HepG2 (cell line): ENCODE measurements around the gene FBXW2. TPM values are rescaled to one million over a fixed set of nuclear protein-coding genes. Genes with fewer than 3 reads are reported as not detected.

ENCODE experiments used
- ATAC-seq: fragments of 200-7000 bp; cut with Tn5 transposase; 3 replicates; pipeline ENCODE4 v1.9.1; 2020; ENCODE audit warnings: mild to moderate bottlenecking, moderate library complexity
- BruUV-seq: library from RNA; stranded (reverse); fragments of 400-500 nt; replicated peaks from 2 replicates; lab custom pipeline; 2021; lab: Mats Ljungman, UMichigan
- CTCF ChIA-PET: fragments of 300-600 bp; formaldehyde crosslinking; extraction: SDS; loops from one replicate; lab custom pipeline; 2021; ENCODE audit warnings: low total read pairs, inconsistent platforms, low intra/inter-chr PET ratio; lab: Yijun Ruan, JAX
- POLR2A ChIA-PET: fragments of 350-600 bp; sonication (Branson Sonifier 250); formaldehyde crosslinking; loops from one replicate; lab custom pipeline; 2020; ENCODE audit warnings: antibody characterized with exemption, inconsistent platforms; lab: Yijun Ruan, JAX
- DNase-seq: peaks from one replicate; pipeline ENCODE4 v3.0.0-alpha.2; 2015; ENCODE audit warnings: low spot score
- FAIRE-seq: peaks from 3 replicates; lab custom pipeline; 2011; peaks lifted over from hg19 to GRCh38; lab: Jason Lieb, UNC
- H2AFZ ChIP-seq: one replicate; pipeline ENCODE4 v1.6.1; 2011; ENCODE audit warnings: low read length, inconsistent platforms
- H3K27ac ChIP-seq: fragments of 300-600 bp; 3 replicates; pipeline ENCODE4 v1.8.0; 2011; ENCODE audit warnings: mixed run types, mild to moderate bottlenecking, mixed read lengths, low read length, inconsistent platforms; ENCODE audit not compliant: insufficient read depth; ENCODE audit errors: extremely low read length
- H3K27me3 ChIP-seq, 2 experiments: fragments of 200-600 bp in 1 of 2; 2 replicates in 1 of 2; 3 replicates in 1 of 2; pipeline versions ENCODE4 v1.6.0 to v1.8.0; 2011; ENCODE audit warnings: low read length in 2 of 2, mild to moderate bottlenecking in 2 of 2, moderate library complexity in 2 of 2, inconsistent platforms in 1 of 2; ENCODE audit not compliant: insufficient read depth in 2 of 2, control insufficient read depth in 1 of 2
- H3K36me3 ChIP-seq, 2 experiments: fragments of 200-600 bp in 1 of 2; replicated peaks in 1 of 2; 2 replicates in 1 of 2; 3 replicates in 1 of 2; pipeline versions ENCODE4 v1.5.1 to v1.8.0; 2011; ENCODE audit warnings: low read length in 2 of 2, inconsistent platforms in 1 of 2; ENCODE audit not compliant: insufficient read depth in 2 of 2, control insufficient read depth in 1 of 2
- H3K4me1 ChIP-seq: 2 replicates; pipeline ENCODE4 v1.5.1; 2012; ENCODE audit warnings: low read length, inconsistent platforms; ENCODE audit not compliant: insufficient read depth
- H3K4me2 ChIP-seq: 2 replicates; pipeline ENCODE4 v1.6.0; 2011; ENCODE audit warnings: low read depth, low read length, inconsistent platforms
- H3K4me3 ChIP-seq, 3 experiments: fragments of 200-600 bp in 1 of 3; sonication (generic), shearing (Covaris generic) in 1 of 3; replicated peaks in 1 of 3; 2 replicates each; pipeline ENCODE4 v1.5.1; 2011 to 2016; ENCODE audit warnings: low read length in 3 of 3, inconsistent platforms in 2 of 3, low read depth in 2 of 3, mild to moderate bottlenecking in 2 of 3, control low read depth in 1 of 3, mixed read lengths in 1 of 3; ENCODE audit not compliant: insufficient read depth in 1 of 3
- H3K79me2 ChIP-seq: one replicate; pipeline ENCODE4 v1.6.1; 2011; ENCODE audit warnings: low read length, inconsistent platforms; ENCODE audit not compliant: insufficient read depth
- H3K9ac ChIP-seq: 2 replicates; pipeline ENCODE4 v1.6.0; 2011; ENCODE audit warnings: mild to moderate bottlenecking, low read depth, low read length, inconsistent platforms; ENCODE audit not compliant: insufficient read depth
- H3K9me3 ChIP-seq: 2 replicates; pipeline ENCODE4 v1.5.1; 2012; ENCODE audit warnings: mild to moderate bottlenecking, low read length
- H4K20me1 ChIP-seq: 2 replicates; pipeline ENCODE4 v1.6.0; 2011; ENCODE audit warnings: inconsistent platforms, mild to moderate bottlenecking, low read length, moderate library complexity; ENCODE audit not compliant: insufficient read depth
- ADNP ChIP-seq: sonication (generic); formaldehyde crosslinking; IDR thresholded peaks from 2 replicates; pipeline ENCODE4 v1.4.0; 2020; ENCODE audit warnings: missing genetic modification reagents
- BATF2 ChIP-seq: sonication (generic); formaldehyde crosslinking; IDR thresholded peaks from 2 replicates; pipeline ENCODE4 v1.8.0; 2022; ENCODE audit warnings: mild to moderate bottlenecking, missing genetic modification reagents, moderate library complexity
- E2F2 ChIP-seq: sonication (generic); formaldehyde crosslinking; IDR thresholded peaks from 2 replicates; pipeline ENCODE4 v1.4.0; 2020; ENCODE audit warnings: missing genetic modification reagents, borderline replicate concordance
- GFI1 ChIP-seq: sonication (generic); formaldehyde crosslinking; IDR thresholded peaks from 2 replicates; pipeline ENCODE4 v1.5.0; 2020; ENCODE audit warnings: missing genetic modification reagents, mild to moderate bottlenecking, borderline replicate concordance
- HBP1 ChIP-seq: IDR thresholded peaks from 2 replicates; pipeline ENCODE4 v1.6.1; 2016; ENCODE audit warnings: low read depth, control low read depth
- HIVEP1 ChIP-seq: sonication (generic); formaldehyde crosslinking; IDR thresholded peaks from 2 replicates; pipeline ENCODE4 v1.4.0; 2020; ENCODE audit warnings: mild to moderate bottlenecking, missing genetic modification reagents
- KDM3A ChIP-seq: IDR thresholded peaks from 2 replicates; pipeline ENCODE4 v1.6.1; 2018; ENCODE audit warnings: low read depth, missing compliant biosample characterization
- PCBP1 ChIP-seq: fragments of 200-400 bp; formaldehyde crosslinking; IDR thresholded peaks from 2 replicates; pipeline ENCODE4 v1.6.1; 2017; ENCODE audit warnings: mild to moderate bottlenecking, low read depth, low read length, borderline replicate concordance
- RCOR2 ChIP-seq: IDR thresholded peaks from 2 replicates; pipeline ENCODE4 v1.6.1; 2016; ENCODE audit warnings: missing biosample characterization, missing genetic modification reagents
- ZNF512 ChIP-seq: sonication (generic); formaldehyde crosslinking; IDR thresholded peaks from 2 replicates; pipeline ENCODE4 v1.4.0; 2020; ENCODE audit warnings: mild to moderate bottlenecking, missing genetic modification reagents
- ZNF605 ChIP-seq: sonication (generic); formaldehyde crosslinking; IDR thresholded peaks from 2 replicates; pipeline ENCODE4 v1.8.0; 2022; ENCODE audit warnings: mild to moderate bottlenecking, missing genetic modification reagents
- WGBS: methylation state at CpG from one replicate; pipeline ENCODE4 v1.1.6; 2017; ENCODE audit warnings: low lambda C conversion rate; 5-methylcytosine and 5-hydroxymethylcytosine counted together
- in situ Hi-C: cut with HindIII; loops from 2 replicates; pipeline ENCODE4 v1.10.0; 2017; ENCODE audit warnings: low pct_unique_long_range_greater_than_20kb; ENCODE audit not compliant: extremely low pct_ligation_motif_present
- intact Hi-C: fragments of 100-400 bp; cut with micrococcal nuclease; formaldehyde crosslinking; loops from one replicate; pipeline ENCODE4 v1.10.0; 2022; ENCODE audit not compliant: unreplicated experiment
- polyA plus RNA-seq, 8 experiments: library from polyadenylated mRNA; depleted of rRNA in 3 of 8; stranded (reverse) in 7 of 8; unstranded in 1 of 8; fragments of >200 nt; fragmentation: Illumina TruSeq in 4 of 8; extraction: Trizol in 4 of 8; gene quantifications; 2 replicates each; pipeline versions ENCODE4 v1.2.1 to v1.2.3, GENCODE V29; 2011 to 2016; ENCODE audit warnings: low read depth in 4 of 8, missing spikeins in 1 of 8, mixed read lengths in 1 of 8; ENCODE audit not compliant: insufficient read depth in 1 of 8
- total RNA-seq, 5 experiments: library from RNA; depleted of rRNA; stranded (reverse); fragments of >200 nt; fragmentation: Illumina TruSeq; extraction: Trizol; gene quantifications; 2 replicates each; pipeline ENCODE4 v1.2.3, GENCODE V29; 2016; ENCODE audit warnings: low read depth in 1 of 5
- TF ChIP-seq, protein P1 (sequence below): IDR thresholded peaks from 2 replicates; pipeline ENCODE4 v1.4.0; 2020; ENCODE audit warnings: mild to moderate bottlenecking, missing genetic modification reagents

FBXW2 gene
- total and polyA plus RNA-seq, 2 of the 13 experiments (the other 11 are each of a cell fraction or from before 2014, with no cell fraction given), result 35.4 to 43.1 TPM

DNA sequence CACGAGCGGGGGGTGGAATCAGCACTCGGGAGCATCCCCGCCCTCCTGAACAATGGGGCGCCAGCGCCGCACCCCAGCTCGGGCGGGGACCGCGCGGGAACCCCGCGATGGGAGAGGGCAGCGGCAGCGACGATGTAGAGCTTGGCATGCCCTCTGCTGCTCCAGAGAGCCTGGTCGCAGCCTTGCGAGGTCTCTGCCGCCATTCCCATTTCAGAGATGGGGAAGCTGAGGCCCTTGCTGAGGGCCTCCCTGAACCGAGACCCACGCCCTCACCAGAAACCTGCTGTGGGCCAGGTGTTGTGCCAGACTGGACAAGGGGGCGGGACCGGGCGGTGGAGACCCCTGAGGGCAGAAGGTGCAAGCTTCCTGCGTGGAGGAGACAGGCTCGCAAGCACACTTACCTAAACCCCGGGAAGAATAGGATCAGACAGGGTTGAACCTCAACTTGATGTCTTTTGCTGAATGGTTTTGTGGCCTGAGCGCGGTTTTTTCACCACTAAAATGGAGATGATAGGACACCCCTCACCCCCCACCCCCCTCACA is 78.3 kb downstream of the FBXW2 start:
- intact Hi-C loops, result loop anchor here (2.0 kb wide), 1 partner anchor 16 kb away; no protein-coding TSS in a partner anchor
- CTCF ChIA-PET, result no interaction called here
- TF ChIP-seq GFI1 (CRISPR knock-in tag) (0 out of 2 replicates have a peak, but pooled peaks have one; percentile 19), HIVEP1 (CRISPR knock-in tag) (peak; percentile 48; the same call in 1 of the 2 replicates), E2F2 (CRISPR knock-in tag) (no peak), ZNF605 (CRISPR knock-in tag) (peak; percentile 82; the same call in 1 of the 2 replicates), PCBP1 (0 out of 2 replicates have a peak, but pooled peaks have one; percentile 54), KDM3A (0 out of 2 replicates have a peak, but pooled peaks have one; percentile 14), BATF2 (CRISPR knock-in tag) (0 out of 2 replicates have a peak, but pooled peaks have one; percentile 5), HBP1 (no peak), ADNP (CRISPR knock-in tag) (peak; percentile 98), RCOR2 (peak; percentile 94), ZNF512 (CRISPR knock-in tag) (no peak)
- TF ChIP-seq, protein P1, sequence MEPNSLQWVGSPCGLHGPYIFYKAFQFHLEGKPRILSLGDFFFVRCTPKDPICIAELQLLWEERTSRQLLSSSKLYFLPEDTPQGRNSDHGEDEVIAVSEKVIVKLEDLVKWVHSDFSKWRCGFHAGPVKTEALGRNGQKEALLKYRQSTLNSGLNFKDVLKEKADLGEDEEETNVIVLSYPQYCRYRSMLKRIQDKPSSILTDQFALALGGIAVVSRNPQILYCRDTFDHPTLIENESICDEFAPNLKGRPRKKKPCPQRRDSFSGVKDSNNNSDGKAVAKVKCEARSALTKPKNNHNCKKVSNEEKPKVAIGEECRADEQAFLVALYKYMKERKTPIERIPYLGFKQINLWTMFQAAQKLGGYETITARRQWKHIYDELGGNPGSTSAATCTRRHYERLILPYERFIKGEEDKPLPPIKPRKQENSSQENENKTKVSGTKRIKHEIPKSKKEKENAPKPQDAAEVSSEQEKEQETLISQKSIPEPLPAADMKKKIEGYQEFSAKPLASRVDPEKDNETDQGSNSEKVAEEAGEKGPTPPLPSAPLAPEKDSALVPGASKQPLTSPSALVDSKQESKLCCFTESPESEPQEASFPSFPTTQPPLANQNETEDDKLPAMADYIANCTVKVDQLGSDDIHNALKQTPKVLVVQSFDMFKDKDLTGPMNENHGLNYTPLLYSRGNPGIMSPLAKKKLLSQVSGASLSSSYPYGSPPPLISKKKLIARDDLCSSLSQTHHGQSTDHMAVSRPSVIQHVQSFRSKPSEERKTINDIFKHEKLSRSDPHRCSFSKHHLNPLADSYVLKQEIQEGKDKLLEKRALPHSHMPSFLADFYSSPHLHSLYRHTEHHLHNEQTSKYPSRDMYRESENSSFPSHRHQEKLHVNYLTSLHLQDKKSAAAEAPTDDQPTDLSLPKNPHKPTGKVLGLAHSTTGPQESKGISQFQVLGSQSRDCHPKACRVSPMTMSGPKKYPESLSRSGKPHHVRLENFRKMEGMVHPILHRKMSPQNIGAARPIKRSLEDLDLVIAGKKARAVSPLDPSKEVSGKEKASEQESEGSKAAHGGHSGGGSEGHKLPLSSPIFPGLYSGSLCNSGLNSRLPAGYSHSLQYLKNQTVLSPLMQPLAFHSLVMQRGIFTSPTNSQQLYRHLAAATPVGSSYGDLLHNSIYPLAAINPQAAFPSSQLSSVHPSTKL (CRISPR knock-in tag), result 0 out of 2 replicates have a peak, but pooled peaks have one; percentile 2

More for the DNA sequence above, 78.3 kb downstream of the FBXW2 start:
- in situ Hi-C loops, result loop anchor here (5.0 kb wide), 1 partner anchor 78 kb away; no protein-coding TSS in a partner anchor
- no TSS peak for BruUV-seq
- peak overlapping the region; percentile 76 to 89 (median 79) for H3K4me3 ChIP-seq
- H3K27me3 ChIP-seq, result no peaks in the 10 kb centered on the region
- no peaks in the 10 kb centered on the region for H3K9me3 ChIP-seq
- POLR2A ChIA-PET, result interaction anchor here (0.7 to 2.3 kb wide), 5 partner anchors 16 to 144 kb away, joined by 3 to 31 read pairs (median 4); partner anchors contain the start of gene FBXW2
- H3K36me3 ChIP-seq, result no peaks in the 10 kb centered on the region
- H3K79me2 ChIP-seq, result peaks cover 22% of the 10 kb centered on the region
- FAIRE-seq, result no peak
- H3K27ac ChIP-seq, result no peak overlapping the region
- H2AFZ ChIP-seq, result no peak overlapping the region
- peak; percentile 2; the same call in 2 of the 3 replicates for ATAC-seq
- no peak for DNase-seq
- WGBS, result 32% methylated on average over 4 of the region's 30 CpGs
- H3K4me2 ChIP-seq, result peak overlapping the region; percentile 99
- H4K20me1 ChIP-seq, result no peaks in the 10 kb centered on the region
- peaks cover 61% of the 10 kb centered on the region for H3K4me1 ChIP-seq
- peak overlapping the region; percentile 65 for H3K9ac ChIP-seq
